SK-N-SH treated with all-trans-retinoic acid at 6 μM for 48 hours (cell line): Measurements from ENCODE around the gene DIPK1B.

Experiments
- GLIS3 ChIP-seq: fragments of 250-450 bp; sonication (Bioruptor Pico); IDR thresholded peaks from 2 replicates; pipeline ENCODE4 v1.5.0; 2020; ENCODE audit warnings: mild to moderate bottlenecking, moderate library complexity
- TOX ChIP-seq: fragments of 250-450 bp; sonication (Bioruptor Pico); IDR thresholded peaks from 2 replicates; pipeline ENCODE4 v1.8.0; 2021; ENCODE audit warnings: mild to moderate bottlenecking, moderate library complexity, borderline replicate concordance
- TSHZ2 ChIP-seq: fragments of 250-450 bp; sonication (Bioruptor Pico); IDR thresholded peaks from 2 replicates; pipeline ENCODE4 v1.5.0; 2020; ENCODE audit warnings: mild to moderate bottlenecking, moderate library complexity
- ZC3H10 ChIP-seq: fragments of 250-450 bp; sonication (Bioruptor Pico); IDR thresholded peaks from 2 replicates; pipeline ENCODE4 v1.5.1; 2021; ENCODE audit warnings: mild to moderate bottlenecking, moderate library complexity
- ZNF70 ChIP-seq: fragments of 450-650 bp; formaldehyde crosslinking; IDR thresholded peaks from 2 replicates; pipeline ENCODE4 v1.5.0; 2020; ENCODE audit warnings: mild to moderate bottlenecking, moderate library complexity
- TF ChIP-seq, protein P1 (sequence below): fragments of 250-450 bp; sonication (Bioruptor Pico); IDR thresholded peaks from 2 replicates; pipeline ENCODE4 v1.8.0; 2020; ENCODE audit warnings: mild to moderate bottlenecking, moderate library complexity, borderline replicate concordance

- TF ChIP-seq TSHZ2 (CRISPR knock-in tag) (no peak), GLIS3 (CRISPR knock-in tag) (no peak), ZNF70 (CRISPR knock-in tag) (no peak), ZC3H10 (CRISPR knock-in tag) (no peak), TOX (CRISPR knock-in tag) (no peak)
- TF ChIP-seq, protein P1, sequence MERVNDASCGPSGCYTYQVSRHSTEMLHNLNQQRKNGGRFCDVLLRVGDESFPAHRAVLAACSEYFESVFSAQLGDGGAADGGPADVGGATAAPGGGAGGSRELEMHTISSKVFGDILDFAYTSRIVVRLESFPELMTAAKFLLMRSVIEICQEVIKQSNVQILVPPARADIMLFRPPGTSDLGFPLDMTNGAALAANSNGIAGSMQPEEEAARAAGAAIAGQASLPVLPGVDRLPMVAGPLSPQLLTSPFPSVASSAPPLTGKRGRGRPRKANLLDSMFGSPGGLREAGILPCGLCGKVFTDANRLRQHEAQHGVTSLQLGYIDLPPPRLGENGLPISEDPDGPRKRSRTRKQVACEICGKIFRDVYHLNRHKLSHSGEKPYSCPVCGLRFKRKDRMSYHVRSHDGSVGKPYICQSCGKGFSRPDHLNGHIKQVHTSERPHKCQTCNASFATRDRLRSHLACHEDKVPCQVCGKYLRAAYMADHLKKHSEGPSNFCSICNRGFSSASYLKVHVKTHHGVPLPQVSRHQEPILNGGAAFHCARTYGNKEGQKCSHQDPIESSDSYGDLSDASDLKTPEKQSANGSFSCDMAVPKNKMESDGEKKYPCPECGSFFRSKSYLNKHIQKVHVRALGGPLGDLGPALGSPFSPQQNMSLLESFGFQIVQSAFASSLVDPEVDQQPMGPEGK (CRISPR knock-in tag): no peak
These were observed 41.1 kb downstream of the DIPK1B start for GRCh38 chr9:136753371-136754058.
